Stimulated activated CD8-positive, alpha-beta memory T cell treated with anti-CD3 and anti-CD28 coated beads, Interleukin-4, amount 100 ng/mL, for 48 hours (primary cell): ENCODE measurements around the gene PA2G4.
"Not testable (repeated sequence)": the region's sequence is repeated elsewhere in the genome, so short reads cannot be mapped to it uniquely, and the experiment has no call there.

Experiments
- DNase-seq: peaks from one replicate; pipeline ENCODE4 v3.0.0-alpha.2; 2020

PA2G4 gene

DNA sequence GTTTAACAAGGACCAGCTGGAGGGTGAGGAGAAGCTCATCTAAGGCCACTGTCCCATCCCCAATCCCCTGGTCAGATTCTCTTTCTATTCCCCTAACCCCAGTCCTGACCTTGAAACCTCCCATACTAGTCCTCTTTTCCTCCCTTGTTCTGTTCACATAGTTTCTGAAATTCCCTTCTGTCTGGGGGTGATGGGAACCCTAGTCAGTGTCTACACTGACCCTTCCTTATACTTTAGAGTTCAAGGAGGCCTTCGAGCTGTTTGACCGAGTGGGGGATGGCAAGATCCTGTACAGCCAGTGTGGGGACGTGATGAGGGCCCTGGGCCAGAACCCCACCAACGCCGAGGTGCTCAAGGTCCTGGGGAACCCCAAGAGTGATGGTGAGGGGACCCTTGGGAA lies 50.5 kb downstream of the PA2G4 start:
- no peak for DNase-seq

DNA sequence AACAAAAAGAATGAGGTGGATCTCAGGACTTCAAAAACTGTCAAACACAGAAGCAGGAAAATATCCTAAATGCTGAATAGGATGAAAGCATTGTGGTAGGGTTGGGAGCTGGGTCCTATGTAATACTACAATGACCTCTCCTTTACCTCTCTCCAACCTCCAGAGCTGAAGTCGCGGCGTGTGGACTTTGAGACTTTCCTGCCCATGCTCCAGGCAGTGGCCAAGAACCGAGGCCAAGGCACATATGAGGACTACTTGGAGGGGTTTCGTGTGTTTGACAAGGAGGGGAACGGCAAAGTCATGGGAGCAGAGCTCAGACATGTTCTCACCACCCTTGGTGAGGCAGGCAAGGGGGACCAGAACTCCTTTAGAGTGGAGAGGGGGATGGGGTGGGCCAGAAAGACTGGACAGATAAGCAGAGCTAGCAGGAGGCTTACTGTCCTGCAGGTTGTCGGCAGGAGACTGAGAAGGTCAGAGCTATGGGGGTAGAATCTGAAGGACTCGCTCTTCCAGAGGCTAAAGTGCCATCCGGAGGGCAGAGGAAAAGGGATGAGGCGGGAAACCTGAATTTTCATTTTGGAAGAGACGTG lies 51.0 kb downstream of the PA2G4 start:
- DNase-seq: no peak

DNA sequence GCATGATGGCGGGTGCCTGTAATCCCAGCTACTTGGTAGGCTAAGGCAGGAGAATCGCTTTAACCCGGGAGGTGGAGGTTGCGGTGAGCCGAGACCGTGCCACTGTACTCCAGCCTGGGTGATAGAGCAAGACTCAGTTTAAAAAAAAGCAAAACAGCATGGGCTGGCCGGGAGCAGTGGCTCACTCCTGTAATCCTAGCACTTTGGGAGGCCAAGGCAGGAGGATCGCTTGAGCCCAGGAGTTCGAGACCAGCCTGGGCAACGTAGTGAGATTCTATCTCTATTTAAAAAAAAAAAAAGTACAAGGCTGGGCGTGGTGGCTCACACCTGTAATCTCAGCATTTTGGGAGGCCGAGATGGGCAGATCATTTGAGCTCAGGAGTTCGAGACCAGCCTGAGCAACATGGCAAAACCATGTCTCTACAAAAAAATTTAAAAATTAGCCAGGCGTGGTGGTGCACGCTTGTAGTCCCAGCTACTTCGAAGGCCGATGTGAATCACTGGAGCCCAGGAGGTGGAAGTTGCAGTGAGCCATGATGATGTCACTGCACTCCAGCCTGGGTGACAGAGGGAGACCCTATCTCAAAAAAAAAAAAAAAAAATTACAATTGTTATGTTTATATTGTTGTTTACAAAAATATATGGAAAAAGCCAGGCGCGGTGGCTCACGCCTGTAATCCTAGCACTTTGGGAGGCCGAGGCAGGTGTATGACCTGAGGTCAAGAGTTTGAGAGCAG lies 52.3 kb downstream of the PA2G4 start:
- not testable (repeated sequence) for DNase-seq

DNA sequence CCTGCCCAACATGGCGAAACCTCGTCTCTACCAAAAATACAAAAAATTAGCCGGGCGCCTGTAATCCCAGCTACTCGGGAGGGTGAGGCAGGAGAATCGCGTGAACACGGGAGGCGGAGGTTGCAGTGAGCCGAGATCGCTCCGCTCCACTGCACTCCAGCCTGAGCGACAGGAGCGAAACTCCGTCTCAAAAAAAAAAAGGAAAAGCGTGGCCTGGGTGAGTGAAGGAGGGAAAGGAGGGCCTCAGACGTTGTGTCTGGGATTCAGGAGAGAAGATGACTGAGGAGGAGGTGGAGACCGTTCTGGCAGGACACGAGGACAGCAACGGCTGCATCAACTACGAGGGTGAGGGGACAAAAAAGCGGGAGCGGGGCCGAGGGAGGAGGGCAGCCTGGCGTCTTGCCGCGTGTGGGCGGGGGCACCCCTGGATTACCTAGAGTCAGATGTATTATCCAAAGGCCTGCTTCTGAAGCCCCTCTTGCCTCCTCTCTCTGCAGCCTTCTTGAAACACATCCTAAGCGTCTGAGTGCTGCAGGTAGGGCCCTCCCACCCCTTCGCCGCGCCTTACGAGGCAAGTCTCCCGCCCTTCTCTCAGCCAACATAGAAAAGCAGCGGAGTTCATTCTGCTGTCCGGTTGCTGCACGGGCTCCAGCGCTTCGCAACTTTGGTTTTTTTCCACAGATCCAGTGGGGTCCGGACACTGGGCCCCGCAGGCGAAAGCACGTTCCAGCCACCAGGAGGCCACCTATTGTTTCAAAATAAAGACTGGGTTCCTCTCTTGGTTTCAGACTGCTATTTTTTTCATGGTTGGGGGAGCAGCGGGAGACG lies 53.1 kb downstream of the PA2G4 start:
- peak; percentile 71 for DNase-seq

DNA sequence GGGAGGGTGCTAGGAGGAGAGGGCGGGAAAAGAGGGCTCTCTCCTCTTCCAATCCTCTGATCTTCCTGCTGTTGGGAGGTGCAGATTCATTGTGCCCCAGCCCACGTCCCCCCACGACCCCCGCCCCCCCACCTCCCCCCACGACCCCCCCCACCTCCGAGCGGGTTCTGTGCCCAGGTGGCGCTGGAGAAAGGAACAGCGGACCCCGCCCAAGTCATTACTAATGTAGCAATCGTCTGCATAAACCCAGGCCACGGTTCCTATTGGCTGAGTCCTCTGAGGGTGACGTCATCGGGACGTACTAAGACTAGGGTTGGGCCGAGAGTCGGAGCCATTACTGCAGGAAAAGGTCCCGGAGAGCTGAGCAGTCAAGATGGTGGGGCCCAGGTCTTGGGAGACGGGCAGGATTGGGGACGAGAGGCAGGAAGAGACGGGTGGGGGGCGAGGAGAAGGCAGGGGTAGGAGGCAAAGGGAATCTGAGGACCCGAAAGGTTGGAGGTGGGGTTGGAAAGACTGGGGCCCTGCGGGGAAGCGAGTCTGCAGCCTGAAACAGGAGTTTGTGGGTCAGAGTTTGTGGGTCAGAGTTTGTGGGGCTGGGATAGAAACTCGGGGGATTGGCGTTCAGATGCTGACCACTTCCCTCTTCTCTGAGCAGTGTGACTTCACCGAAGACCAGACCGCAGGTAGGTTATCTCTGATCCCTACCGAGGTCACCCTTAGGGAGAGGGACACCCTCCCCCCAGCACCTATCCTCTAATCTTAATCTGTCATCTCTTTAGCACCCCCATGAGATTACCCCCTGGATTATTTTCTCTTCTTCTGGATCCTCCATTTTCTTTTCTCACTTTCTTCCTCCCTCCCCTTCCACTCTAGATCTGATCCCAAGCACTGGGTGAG lies 53.9 kb downstream of the PA2G4 start, which contains the start of gene MYL6:
MYL6 (plus strand) TSS at position 331 of the 897 bp plus-strand sequence; CDS start at position 374, 43 bp downstream.
- DNase-seq: peak; percentile 93

DNA sequence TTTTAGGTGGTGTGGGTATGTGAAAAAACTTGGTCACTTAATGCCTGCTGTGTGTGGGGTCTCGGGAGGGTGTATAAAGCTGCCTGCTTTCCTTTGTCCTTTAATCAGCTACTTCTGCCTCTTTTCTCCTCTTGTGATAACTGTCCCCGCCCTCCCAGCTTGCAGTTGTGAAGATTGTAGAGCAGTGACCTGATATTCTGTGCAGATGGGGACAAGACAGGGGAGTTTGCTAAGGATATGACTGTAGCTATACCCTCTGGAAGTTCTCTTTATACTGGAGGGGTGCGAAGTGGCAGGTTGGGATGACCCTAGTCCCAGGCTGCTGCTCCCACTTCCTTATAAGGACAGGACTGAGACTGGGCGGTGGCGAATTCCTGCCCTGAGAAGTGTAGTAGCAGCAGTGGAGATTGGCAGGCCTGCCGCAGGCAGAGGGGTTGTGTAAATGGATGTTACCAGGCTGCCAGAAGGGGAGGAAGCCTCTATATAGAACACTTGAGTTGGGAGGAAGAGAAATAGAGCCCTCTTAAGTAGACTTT lies 54.6 kb downstream of the PA2G4 start:
- no peak for DNase-seq

DNA sequence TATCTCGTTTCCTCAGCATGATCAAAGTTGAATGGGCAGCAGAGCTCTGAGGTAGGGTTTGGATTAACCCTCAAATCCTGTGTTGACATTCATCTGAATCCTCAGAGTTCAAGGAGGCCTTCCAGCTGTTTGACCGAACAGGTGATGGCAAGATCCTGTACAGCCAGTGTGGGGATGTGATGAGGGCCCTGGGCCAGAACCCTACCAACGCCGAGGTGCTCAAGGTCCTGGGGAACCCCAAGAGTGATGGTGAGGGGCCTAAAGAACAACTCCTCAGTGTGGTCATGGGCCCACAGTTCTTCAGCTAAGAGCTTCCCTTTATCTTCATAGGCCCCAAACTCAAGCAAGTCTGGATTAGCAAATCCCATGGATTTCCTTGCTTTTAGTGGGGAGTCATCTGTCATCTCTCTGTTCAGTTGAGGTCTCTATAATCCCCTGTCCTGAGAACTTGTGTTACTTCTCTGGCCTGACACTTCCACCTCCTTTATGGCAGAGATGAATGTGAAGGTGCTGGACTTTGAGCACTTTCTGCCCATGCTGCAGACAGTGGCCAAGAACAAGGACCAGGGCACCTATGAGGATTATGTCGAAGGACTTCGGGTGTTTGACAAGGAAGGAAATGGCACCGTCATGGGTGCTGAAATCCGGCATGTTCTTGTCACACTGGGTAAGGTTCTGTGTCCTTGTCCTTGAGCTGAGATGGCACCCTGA lies 55.3 kb downstream of the PA2G4 start:
- no peak for DNase-seq

DNA sequence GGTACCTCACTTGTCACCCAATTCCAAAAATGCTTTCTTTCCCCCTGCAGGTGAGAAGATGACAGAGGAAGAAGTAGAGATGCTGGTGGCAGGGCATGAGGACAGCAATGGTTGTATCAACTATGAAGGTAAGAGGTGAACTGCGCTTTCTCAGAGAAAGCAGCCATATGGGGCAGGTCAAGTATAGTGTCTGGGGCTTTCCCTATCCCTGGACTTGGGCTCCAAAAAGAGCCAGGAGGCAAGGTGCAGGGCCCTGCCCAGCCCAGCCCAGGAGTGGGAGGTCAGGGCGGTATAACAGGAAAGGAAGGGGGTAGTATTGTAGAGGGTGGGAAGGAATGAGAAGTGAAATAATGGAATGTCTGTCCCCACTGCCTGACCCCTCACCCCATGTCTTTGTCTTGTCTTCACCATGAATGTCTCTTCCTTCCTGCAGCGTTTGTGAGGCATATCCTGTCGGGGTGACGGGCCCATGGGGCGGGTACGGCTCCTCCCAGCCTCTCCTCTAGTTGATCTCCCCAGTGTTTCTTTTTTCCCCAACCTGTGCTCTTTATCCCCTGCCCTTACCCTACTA lies 55.9 kb downstream of the PA2G4 start:
- DNase-seq: peak; percentile 65

DNA sequence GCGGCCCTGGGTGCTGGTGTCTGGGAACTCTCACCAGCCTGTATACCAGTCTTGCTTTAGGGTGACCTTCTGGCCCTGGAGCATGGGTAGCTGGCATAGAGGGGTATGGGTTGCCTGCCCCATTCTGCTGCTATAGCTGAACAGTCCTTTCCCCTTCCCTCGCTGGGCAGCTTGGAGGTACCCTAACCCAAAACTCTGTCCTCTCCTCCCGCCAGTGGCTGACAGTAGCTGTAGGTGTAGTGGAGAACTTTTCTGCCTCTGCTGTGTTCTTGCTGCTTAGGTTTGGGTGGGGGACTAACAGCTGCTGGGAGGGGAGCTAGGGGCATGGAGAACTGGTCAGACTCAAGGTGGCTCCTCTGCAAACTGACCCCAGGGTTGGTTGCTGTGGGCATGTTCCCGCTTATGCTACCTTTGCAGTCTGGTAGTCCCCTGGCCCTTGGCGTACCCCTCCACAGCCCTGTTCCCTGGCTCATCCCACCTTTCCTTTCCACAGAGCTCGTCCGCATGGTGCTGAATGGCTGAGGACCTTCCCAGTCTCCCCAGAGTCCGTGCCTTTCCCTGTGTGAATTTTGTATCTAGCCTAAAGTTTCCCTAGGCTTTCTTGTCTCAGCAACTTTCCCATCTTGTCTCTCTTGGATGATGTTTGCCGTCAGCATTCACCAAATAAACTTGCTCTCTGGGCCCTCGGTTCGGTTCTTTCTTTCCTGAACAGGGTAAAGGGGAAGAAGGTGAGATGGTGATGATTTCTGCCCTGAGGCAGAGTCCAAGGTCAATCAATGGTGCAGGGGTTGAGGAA lies 56.7 kb downstream of the PA2G4 start:
- no peak for DNase-seq

DNA sequence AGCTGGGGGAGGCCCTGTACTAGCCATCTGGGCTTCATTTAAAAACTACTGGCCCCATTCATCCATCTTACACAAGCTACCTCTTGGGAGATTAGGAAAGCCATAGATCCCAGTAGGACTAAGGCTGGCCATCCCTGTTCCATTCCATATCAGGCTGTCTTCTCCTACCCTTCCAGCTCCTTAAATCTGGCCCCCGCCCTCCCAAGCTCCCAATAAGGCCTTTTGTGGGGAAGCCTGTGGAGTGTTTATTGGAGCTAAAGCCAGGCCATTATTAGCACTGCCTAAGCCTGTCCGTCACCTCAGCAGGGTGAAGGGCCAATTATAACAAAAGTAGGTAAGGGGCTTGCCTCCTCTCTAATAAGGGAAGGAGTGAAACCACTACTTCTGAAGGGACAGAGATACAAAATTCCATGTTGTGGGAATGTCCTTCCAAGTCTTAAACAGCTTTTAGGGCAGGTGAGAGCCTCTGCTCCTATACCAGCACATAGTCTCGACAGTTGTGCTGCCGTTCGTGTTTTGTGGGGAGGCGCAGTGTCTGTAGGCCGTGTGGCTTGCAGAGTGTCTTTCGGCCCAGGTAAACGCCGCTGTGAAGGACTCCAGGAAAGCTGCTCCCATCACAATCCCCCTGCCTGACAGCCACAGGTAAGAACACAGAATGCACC lies 57.5 kb downstream of the PA2G4 start:
- DNase-seq: no peak

DNA sequence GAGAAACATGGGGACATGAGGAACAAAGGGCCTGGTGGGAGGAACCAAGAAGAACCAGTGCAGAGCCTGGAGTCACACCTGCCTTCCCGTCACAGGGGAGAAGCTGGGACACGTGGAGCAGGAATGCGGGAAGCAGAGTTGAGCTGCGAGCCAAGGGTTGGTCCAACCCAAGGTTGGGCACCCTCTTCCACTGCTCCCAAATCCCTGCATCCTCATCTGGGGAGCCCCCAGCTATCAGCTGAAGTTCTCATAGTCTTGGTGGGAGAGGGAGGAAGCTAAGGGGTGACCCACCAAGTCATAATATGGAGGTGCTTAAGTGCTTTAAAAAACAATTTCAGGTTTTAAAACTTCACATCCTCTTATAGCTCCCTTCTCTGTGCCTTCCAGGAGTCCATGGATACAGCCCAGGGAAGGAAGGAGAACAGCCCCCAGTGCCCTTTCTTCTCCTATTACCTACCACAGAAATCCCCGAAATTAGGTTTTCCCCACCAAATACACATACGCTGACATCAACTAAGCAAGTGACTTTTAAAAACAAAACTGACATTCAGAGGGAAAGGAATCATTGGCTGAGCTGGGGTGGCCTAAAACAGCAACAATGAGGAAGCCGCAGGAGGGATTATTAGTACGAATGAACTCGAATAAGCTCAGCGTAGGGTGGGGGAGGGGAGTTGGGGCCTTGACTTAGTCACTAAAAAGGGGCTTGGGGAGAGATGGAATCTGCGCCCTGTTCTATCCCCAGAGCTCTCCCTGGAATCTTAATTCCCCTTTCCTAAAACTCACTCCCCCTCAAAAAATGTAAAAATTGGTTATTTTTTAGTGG lies 58.3 kb downstream of the PA2G4 start:
- DNase-seq: no peak
